ENCODE data around the gene KRTAP9-4. TPM values are rescaled to one million over a fixed set of nuclear protein-coding genes. Genes with fewer than 3 reads are reported as not detected.

Gene KRTAP9-4
- total and polyA plus RNA-seq, 2 of the 8 experiments (the other 6 are each of a cell fraction or from before 2014, with no cell fraction given): not detected

- TF ChIP-seq TBP (IDR thresholded peaks at IDR 0.05; ENCODE audit: low read depth, low read length): no peak
- no peak for TF ChIP-seq MAFK (IDR thresholded peaks at IDR 0.05; ENCODE audit: low read depth, low read length)
- TF ChIP-seq SRF (IDR thresholded peaks at IDR 0.05; ENCODE audit: low read depth, low read length): no peak
- TF ChIP-seq CTCF (IDR thresholded peaks at IDR 0.05; ENCODE audit: control extremely low read depth in 1 of 3, insufficient read depth in 1 of 3, low read depth in 1 of 3, low read length in 3 of 3): no peak
Measured at GRCh38 chr17:41264599-41264998, 15.1 kb downstream of the KRTAP9-4 start (continued).
